Measurements from ENCODE around the gene SFTPB.
A peak's percentile ranks its signal among the peaks of the same experiment; 100 is the strongest.

The SFTPB gene

DNA sequence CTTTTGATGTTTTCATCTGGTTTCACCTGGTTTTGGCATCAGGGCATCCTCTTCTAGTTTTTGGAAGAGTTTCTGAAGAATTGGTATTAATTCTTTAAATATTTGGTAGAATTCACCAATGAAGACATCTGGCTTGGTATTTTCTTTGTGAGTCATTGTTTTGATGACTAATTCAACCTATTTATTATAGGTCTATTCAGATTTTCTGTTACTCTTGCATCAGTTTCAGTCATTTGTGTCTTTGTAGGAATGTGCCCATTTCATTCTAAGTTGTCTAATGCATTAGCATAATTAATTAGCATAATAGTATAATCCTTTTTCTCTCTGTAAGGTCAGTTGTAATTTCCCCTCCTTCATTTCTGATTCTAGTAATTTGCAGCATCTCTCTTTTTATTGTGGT lies 34.2 kb upstream of the SFTPB start:
- DNase-seq (ENCODE audit: low read depth) = peak; percentile 81

- no peak for DNase-seq (ENCODE audit: low read depth)
Observed at GRCh38 chr2:85699325-85699724, 31.3 kb upstream of the SFTPB start.

DNA sequence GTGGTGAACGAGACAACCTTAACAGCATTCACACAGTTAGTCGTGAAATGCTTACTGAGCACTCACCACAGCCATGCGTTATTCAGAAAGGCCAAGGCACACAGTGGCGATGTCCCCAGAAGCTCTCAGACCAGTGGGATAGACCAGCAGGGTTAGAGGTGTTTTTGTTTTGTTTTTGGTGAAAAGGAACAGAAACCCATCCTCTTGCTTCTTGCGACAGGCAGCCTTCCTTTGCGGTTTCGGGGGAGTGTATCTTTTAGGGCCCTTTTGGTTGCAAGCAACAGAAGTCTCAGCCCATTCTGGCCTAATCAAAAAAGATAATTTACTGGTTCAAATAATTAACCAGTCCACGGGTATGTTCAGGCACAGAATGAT lies 30.9 kb upstream of the SFTPB start:
- DNase-seq (ENCODE audit: low read depth) = no peak

- DNase-seq (ENCODE audit: low read depth) = no peak
Observed at GRCh38 chr2:85698184-85698879, 30.3 kb upstream of the SFTPB start.

DNA sequence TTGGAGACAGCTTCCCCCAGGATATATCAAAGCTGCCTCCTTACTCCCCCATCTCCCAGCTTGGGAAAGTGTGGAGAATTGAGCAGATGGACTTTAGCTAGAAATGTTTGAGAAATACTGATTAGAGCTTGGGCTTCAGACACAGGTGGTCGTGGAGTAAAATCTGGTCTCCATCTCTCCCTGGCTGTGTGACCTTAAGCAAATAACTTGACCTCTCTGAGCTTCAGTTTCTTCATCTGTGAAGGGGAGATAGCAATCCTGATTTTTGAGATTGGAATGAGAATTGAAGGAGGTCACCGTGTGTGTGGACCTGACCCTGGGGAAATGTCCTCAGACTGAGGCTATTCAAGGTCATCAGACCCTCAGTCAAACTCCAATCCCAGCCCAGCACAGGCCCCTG lies 29.7 kb upstream of the SFTPB start:
- no peak for DNase-seq (ENCODE audit: low read depth)

- DNase-seq (ENCODE audit: low read depth) = no peak
Observed at GRCh38 chr2:85697096-85697495, 29.1 kb upstream of the SFTPB start.

- no peak for DNase-seq (ENCODE audit: low read depth)
Observed at GRCh38 chr2:85695691-85696668, 28.0 kb upstream of the SFTPB start.

GRCh38 chr2:85695121-85695520 lies 27.1 kb upstream of the SFTPB start:
- DNase-seq (ENCODE audit: low read depth) = no peak

DNA sequence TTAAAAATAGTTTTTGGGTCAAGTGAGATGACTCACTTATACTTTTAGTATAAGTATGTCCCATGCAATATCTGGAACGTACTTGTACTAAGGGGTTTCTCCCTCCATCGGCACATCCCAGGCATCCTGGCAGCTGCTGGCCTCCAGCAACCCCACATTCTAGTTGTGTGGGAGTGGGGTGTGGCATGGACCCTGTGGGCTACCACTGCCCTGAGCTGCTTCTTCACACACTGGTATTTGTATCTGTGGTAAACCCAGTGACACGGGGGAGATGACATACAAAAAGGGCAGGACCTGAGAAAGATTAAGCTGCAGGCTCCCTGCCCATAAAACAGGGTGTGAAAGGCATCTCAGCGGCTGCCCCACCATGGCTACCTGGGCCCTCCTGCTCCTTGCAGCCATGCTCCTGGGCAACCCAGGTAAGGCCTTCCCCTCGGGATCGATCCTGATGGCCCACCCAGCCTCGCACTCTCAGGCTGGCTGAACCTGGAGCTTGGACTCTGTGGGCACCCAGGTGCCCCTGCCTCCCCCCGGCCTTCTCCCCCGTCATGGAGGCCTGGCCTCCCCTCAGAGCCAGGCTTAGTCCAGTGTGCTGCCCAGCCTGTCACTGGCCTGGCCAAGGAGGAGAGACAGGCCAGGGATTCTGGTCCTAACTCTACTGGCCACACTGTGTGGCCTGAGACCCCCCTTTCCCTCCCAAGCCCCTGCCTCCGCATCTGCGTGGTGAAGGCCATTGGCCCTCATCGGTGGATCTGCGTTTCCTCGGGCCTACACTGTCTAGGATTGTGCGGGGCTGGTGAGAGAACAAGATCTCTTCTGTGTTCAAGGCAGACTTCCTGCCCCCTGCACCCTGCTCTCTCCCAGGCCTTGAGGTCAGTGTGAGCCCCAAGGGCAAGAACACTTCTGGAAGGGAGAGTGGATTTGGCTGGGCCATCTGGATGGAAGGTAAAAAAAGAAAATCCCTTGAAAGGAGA lies 26.3 kb upstream of the SFTPB start, which contains the start of gene GNLY:
TSS of gene GNLY (plus strand) at position 307 of the 974 bp plus-strand sequence. CDS start at position 368, 61 bp downstream.
- DNase-seq (ENCODE audit: low read depth) = no peak

DNA sequence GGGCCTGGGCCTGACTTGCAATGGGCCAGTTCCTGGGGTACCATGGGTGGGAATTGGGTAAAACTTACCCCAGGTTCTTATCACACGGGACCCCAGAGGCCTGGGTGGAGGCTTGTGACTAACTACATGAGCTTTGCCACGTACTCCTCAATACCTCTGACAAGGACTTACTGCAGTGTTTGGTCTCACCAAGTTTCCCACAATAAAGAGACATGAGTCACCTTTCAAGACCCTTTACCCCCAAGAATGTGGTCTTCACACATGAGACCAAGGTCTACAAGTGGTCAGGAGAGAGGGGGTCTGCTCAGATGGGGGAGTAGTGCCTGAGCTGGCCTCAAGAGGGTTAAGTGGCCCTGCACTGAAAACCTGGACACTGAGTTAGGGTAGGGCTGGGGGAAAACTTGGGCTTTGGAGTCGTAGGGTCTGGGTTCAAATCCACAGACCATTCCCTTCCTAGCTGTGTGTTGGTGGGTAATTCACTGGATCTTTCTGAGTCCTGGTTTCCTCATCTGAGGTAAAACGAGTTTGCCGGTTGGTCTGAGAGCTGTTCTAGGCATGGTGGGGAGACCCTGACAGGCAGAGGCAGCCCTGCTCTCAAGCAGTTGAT lies 24.1 kb upstream of the SFTPB start:
- no peak for DNase-seq (ENCODE audit: low read depth)

- no peak for DNase-seq (ENCODE audit: low read depth)
Observed at GRCh38 chr2:85690932-85691331, 22.9 kb upstream of the SFTPB start.

DNA sequence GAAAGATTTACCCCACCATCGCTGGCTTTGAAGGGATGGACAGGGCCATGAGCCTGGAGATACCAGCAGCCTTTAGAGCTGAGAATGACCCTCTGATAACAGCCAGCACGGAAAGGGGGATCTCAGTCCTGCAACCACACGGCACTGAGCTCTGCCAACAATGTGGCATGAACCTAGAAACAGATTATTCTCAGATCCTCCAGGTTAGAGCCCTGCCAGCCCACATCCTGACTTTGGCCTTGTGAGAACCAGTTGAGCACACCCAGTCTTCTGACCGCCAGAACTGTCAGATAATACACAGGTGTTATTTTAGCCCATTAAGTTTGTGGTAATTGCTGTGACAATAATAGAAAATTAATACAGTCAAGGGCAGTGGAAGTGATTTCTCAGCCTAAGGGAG lies 16.8 kb upstream of the SFTPB start:
- DNase-seq (ENCODE audit: low read depth) = no peak

DNA sequence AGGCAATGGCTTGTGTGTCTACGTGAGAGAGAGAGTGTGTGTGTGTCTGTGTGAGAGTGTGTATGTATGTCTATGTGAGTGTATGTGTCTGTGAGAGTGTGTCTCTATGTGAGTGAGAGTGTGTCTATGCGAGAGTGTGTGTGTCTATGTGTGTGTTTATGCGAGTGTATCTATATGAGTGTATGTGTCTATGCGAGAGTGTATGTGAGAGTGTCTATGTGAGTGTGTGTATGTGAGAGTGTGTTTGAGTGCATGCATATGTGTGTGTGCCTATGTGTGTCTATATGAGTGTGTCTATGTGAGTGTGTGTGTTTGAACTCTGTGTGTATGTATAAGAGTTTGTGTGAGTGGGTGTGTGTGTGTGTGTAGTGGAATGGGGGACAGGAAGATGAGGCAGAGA lies 16.4 kb upstream of the SFTPB start:
- DNase-seq (ENCODE audit: low read depth) = no peak

DNA sequence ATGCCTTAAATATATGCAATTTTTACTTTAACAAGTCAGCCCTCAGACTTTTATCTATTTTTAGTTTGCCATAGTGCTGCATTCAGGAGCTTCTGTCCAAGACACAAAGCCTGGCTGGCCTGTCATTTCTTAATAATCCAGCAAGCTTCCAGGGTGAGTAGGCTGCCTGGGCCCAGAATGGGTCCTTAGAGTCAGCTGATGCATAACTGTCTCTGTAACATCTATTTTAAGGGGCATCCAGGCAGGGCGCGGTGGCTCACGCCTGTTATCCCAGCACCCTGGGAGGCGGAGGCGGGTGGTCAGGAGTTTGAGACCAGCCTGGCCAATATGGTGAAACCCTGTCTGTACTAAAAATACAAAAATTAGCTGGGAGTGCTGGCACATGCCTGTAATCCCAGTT lies 14.4 kb upstream of the SFTPB start:
- DNase-seq (ENCODE audit: low read depth) = peak; percentile 54

DNA sequence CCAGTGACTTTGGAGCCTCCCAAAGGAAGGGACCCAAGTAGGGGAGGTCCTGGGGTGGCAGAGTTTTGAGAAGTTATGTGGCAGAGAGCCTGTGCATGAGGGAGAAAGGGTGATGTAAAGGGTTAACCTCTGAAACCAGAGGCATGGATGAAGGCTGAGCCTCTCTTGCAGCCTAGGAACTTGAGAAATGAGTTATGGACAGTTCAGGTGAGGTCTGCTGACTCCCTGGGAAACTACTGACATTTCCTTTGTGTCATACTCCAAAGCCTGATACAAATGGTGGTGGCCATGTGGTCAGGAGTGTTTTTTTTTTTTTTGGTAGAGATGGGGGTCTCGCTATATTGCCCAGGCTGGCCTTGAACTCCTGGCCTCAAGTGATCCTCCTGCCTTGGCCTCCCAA lies 13.8 kb upstream of the SFTPB start:
- DNase-seq (ENCODE audit: low read depth) = no peak

- no peak for DNase-seq (ENCODE audit: low read depth)
Observed at GRCh38 chr2:85681372-85681763, 13.4 kb upstream of the SFTPB start.

GRCh38 chr2:85680707-85681371 lies 12.8 kb upstream of the SFTPB start:
- DNase-seq (ENCODE audit: low read depth) = no peak

GRCh38 chr2:85678794-85679672 lies 11.0 kb upstream of the SFTPB start:
- peak; percentile 82 for DNase-seq (ENCODE audit: low read depth)

- no peak for DNase-seq (ENCODE audit: low read depth)
Observed at GRCh38 chr2:85678377-85678776, 10.4 kb upstream of the SFTPB start.
